ENCODE data around the gene ALLC. TPM values are rescaled to one million over a fixed set of nuclear protein-coding genes. Genes with fewer than 3 reads are reported as not detected.

Gene ALLC
- total and polyA plus RNA-seq, 9 of the 15 experiments (the other 6 are each of a cell fraction or from before 2014, with no cell fraction given), result not detected

DNA sequence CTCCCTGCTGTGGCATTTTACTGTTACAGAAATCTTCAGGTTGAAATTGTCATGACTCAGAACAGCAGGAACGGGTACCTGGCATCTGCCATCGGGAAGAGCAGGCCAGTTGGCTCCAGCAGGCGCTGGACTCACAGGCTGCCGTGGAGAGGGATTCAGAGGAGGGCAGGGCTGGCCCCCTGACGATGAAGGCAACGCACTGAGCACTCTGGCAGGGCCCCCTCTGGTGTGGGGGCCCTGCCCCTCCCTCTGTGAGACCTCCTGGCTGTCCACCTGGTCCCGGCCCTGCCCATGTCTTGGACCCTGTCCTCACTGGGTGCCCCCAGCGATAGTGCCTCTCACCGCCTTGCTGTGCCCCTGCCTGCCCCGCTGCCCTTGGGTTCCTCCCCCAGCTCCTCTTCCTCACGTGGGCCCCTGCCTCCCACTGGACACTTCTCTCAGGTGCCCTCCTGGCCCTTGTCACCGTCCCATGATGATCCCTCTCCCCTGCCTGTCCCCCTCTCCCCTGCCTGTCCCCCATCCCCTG, 23.3 kb upstream of the ALLC start:
- no peak for FAIRE-seq
- no peak for ATAC-seq
- no TSS peak for BruUV-seq (replicated peaks)
- TF ChIP-seq MYNN (IDR thresholded peaks at IDR 0.05) (no peak), MYNN (CRISPR knock-in tag; IDR thresholded peaks at IDR 0.05) (no peak), ZNF766 (CRISPR knock-in tag; conservative IDR thresholded peaks at IDR 0.05) (no peak), PHF8 (IDR thresholded peaks at IDR 0.05; ENCODE audit: borderline replicate concordance, low read length) (no peak), ZNF75A (CRISPR knock-in tag; IDR thresholded peaks at IDR 0.05) (no peak), RBM34 (IDR thresholded peaks at IDR 0.05; ENCODE audit: borderline replicate concordance, insufficient read depth, low read length) (no peak), RHOXF2B (CRISPR knock-in tag; conservative IDR thresholded peaks at IDR 0.05) (no peak), CHD1 (IDR thresholded peaks at IDR 0.05; ENCODE audit: low read length) (no peak), DACH1 (IDR thresholded peaks at IDR 0.05; ENCODE audit: partially characterized antibody) (no peak), ZEB2 (IDR thresholded peaks at IDR 0.05) (no peak), CLOCK (CRISPR knock-in tag; IDR thresholded peaks at IDR 0.05; ENCODE audit: borderline replicate concordance) (no peak), ZSCAN32 (CRISPR knock-in tag; IDR thresholded peaks at IDR 0.05) (no peak), ZNF133 (CRISPR knock-in tag; IDR thresholded peaks at IDR 0.05) (no peak)
- TF ChIP-seq, protein P1, sequence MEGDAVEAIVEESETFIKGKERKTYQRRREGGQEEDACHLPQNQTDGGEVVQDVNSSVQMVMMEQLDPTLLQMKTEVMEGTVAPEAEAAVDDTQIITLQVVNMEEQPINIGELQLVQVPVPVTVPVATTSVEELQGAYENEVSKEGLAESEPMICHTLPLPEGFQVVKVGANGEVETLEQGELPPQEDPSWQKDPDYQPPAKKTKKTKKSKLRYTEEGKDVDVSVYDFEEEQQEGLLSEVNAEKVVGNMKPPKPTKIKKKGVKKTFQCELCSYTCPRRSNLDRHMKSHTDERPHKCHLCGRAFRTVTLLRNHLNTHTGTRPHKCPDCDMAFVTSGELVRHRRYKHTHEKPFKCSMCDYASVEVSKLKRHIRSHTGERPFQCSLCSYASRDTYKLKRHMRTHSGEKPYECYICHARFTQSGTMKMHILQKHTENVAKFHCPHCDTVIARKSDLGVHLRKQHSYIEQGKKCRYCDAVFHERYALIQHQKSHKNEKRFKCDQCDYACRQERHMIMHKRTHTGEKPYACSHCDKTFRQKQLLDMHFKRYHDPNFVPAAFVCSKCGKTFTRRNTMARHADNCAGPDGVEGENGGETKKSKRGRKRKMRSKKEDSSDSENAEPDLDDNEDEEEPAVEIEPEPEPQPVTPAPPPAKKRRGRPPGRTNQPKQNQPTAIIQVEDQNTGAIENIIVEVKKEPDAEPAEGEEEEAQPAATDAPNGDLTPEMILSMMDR (IDR thresholded peaks at IDR 0.05 in 2 of 3, conservative IDR thresholded peaks at IDR 0.05 in 1 of 3; ENCODE audit: insufficient read depth in 2 of 3, low read depth in 1 of 3, low read length in 3 of 3), result no peak
- TF ChIP-seq, protein P2, sequence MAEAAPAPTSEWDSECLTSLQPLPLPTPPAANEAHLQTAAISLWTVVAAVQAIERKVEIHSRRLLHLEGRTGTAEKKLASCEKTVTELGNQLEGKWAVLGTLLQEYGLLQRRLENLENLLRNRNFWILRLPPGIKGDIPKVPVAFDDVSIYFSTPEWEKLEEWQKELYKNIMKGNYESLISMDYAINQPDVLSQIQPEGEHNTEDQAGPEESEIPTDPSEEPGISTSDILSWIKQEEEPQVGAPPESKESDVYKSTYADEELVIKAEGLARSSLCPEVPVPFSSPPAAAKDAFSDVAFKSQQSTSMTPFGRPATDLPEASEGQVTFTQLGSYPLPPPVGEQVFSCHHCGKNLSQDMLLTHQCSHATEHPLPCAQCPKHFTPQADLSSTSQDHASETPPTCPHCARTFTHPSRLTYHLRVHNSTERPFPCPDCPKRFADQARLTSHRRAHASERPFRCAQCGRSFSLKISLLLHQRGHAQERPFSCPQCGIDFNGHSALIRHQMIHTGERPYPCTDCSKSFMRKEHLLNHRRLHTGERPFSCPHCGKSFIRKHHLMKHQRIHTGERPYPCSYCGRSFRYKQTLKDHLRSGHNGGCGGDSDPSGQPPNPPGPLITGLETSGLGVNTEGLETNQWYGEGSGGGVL (CRISPR knock-in tag; IDR thresholded peaks at IDR 0.05), result no peak
- TF ChIP-seq, protein P3, sequence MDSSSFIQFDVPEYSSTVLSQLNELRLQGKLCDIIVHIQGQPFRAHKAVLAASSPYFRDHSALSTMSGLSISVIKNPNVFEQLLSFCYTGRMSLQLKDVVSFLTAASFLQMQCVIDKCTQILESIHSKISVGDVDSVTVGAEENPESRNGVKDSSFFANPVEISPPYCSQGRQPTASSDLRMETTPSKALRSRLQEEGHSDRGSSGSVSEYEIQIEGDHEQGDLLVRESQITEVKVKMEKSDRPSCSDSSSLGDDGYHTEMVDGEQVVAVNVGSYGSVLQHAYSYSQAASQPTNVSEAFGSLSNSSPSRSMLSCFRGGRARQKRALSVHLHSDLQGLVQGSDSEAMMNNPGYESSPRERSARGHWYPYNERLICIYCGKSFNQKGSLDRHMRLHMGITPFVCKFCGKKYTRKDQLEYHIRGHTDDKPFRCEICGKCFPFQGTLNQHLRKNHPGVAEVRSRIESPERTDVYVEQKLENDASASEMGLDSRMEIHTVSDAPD (CRISPR knock-in tag; IDR thresholded peaks at IDR 0.05), result no peak
- Histone ChIP-seq H3K4me3 (no peak overlapping the region), H3K36me3 (ENCODE audit: control insufficient read depth, insufficient read depth, low read length) (no peaks in the 10 kb centered on the region), H3K9ac (ENCODE audit: insufficient read depth in 1 of 2, low read depth in 2 of 2, low read length in 2 of 2) (no peak overlapping the region), H3K79me2 (ENCODE audit: control insufficient read depth, insufficient read depth, low read length) (no peaks in the 10 kb centered on the region), H3K4me1 (replicated peaks in 1 of 2; ENCODE audit: control insufficient read depth in 2 of 2, insufficient read depth in 2 of 2, low read length in 2 of 2) (peaks cover 0 to 12% of the 10 kb centered on the region in 2 experiments; a peak in 2 of 5 replicates), H2AFZ (ENCODE audit: low read depth, low read length) (no peak overlapping the region), H3K9me1 (ENCODE audit: control insufficient read depth, insufficient read depth, low read length) (no peaks in the 10 kb centered on the region), H3K9me3 (replicated peaks; ENCODE audit: control insufficient read depth, insufficient read depth, low read depth, low read length) (0 out of 2 replicates have a peak, but pooled peaks cover 2% of the 10 kb centered on the region), H3K27me3 (ENCODE audit: control insufficient read depth in 2 of 2, insufficient read depth in 2 of 2, low read length in 2 of 2) (peaks cover 60 to 83% of the 10 kb centered on the region in 2 experiments), H3K27ac (ENCODE audit: extremely low read depth, low read depth, low read length) (no peak overlapping the region), H4K20me1 (replicated peaks; ENCODE audit: control insufficient read depth, insufficient read depth, low read length) (peaks cover 10% of the 10 kb centered on the region), H3K4me2 (ENCODE audit: insufficient read depth, low read length) (no peak overlapping the region)
- no peak for DNase-seq (ENCODE audit: extremely low read depth in 1 of 4, low spot score in 3 of 4)
- CTCF ChIA-PET (ENCODE audit: low intra/inter-chr PET ratio), result no interaction called here
- intact Hi-C loops (cut with micrococcal nuclease) (no loop called here), in situ Hi-C loops (cut with MboI) (no loop called here)
- POLR2A ChIA-PET, result no interaction called here
- 2% methylated on average over 11 of the region's 12 CpGs for whole genome bisulfite sequencing (ENCODE audit: insufficient coverage, low coverage, missing lambda C conversion rate)

Data from K562 (cell line).